Measurements from ENCODE around the gene SLX4IP. TPM values are rescaled to one million over a fixed set of nuclear protein-coding genes. Genes with fewer than 3 reads are reported as not detected.

The SLX4IP gene
- total RNA-seq, 1 experiment from 2014 or later = 7.4 TPM

DNA sequence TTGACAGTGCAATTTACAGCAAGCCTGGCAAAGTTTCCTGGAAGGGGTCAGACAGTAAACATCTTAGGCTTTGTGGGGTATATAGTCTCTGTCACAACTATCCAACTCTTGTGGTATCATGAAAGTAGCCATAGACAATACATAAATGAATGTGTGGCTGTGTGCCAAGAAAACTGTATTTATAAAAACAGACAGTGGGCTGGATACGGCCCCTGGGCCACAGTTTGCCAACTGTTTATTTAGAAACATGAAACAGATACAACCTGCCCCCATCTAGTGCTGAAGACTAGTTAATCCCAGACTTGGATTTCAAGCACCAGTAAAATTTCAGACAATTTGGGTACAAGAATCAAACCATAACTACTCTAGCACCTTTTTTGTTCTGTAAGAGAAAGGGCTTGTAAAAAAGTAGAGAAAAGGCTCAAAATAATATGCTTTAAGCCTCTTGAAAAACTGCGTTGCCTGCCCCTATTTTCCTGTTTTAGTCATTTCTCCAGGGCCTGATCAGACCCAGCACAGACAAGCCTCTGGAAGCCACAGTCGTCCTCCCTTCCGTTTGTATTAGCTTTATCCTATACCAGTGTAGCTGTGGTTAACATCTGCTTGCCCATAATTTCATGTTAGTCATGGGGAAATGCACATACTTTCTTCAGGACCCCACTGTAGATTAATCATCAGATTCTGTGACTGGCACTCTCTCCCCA lies 207.9 kb downstream of the SLX4IP start:
- ChIA-PET CTCF (no interaction called here), POLR2A (no interaction called here)
- Mint-ChIP-seq H3K4me1 (peaks cover 24% of the 10 kb centered on the region), H3K27ac (0 out of 2 replicates have a peak overlapping the region, but pooled peaks have one; percentile 12), H3K27me3 (ENCODE audit: low read depth) (no peaks in the 10 kb centered on the region), H3K9me3 (no peaks in the 10 kb centered on the region), H3K36me3 (peaks cover 93% of the 10 kb centered on the region), H3K4me3 (no peak overlapping the region)
- no peak for DNase-seq (ENCODE audit: low spot score)
- TF ChIP-seq FOXK1 (CRISPR knock-in tag; IDR thresholded peaks at IDR 0.05) (no peak), SMAD4 (CRISPR knock-in tag; IDR thresholded peaks at IDR 0.05) (no peak), TP53 (CRISPR knock-in tag; IDR thresholded peaks at IDR 0.05) (no peak), ZBTB21 (CRISPR knock-in tag; IDR thresholded peaks at IDR 0.05; ENCODE audit: borderline replicate concordance) (no peak), GRHL2 (CRISPR knock-in tag; IDR thresholded peaks at IDR 0.05; ENCODE audit: insufficient replicate concordance, severe bottlenecking) (no peak)
- TF ChIP-seq, protein P1, sequence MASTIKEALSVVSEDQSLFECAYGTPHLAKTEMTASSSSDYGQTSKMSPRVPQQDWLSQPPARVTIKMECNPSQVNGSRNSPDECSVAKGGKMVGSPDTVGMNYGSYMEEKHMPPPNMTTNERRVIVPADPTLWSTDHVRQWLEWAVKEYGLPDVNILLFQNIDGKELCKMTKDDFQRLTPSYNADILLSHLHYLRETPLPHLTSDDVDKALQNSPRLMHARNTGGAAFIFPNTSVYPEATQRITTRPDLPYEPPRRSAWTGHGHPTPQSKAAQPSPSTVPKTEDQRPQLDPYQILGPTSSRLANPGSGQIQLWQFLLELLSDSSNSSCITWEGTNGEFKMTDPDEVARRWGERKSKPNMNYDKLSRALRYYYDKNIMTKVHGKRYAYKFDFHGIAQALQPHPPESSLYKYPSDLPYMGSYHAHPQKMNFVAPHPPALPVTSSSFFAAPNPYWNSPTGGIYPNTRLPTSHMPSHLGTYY (CRISPR knock-in tag; IDR thresholded peaks at IDR 0.05) = no peak
- TF ChIP-seq, protein P2, sequence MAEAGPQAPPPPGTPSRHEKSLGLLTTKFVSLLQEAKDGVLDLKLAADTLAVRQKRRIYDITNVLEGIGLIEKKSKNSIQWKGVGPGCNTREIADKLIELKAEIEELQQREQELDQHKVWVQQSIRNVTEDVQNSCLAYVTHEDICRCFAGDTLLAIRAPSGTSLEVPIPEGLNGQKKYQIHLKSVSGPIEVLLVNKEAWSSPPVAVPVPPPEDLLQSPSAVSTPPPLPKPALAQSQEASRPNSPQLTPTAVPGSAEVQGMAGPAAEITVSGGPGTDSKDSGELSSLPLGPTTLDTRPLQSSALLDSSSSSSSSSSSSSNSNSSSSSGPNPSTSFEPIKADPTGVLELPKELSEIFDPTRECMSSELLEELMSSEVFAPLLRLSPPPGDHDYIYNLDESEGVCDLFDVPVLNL (CRISPR knock-in tag; IDR thresholded peaks at IDR 0.05; ENCODE audit: borderline replicate concordance, low read depth) = no peak
- TF ChIP-seq, protein P3, sequence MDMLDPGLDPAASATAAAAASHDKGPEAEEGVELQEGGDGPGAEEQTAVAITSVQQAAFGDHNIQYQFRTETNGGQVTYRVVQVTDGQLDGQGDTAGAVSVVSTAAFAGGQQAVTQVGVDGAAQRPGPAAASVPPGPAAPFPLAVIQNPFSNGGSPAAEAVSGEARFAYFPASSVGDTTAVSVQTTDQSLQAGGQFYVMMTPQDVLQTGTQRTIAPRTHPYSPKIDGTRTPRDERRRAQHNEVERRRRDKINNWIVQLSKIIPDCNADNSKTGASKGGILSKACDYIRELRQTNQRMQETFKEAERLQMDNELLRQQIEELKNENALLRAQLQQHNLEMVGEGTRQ (CRISPR knock-in tag; IDR thresholded peaks at IDR 0.05) = no peak
- TF ChIP-seq, protein P4, sequence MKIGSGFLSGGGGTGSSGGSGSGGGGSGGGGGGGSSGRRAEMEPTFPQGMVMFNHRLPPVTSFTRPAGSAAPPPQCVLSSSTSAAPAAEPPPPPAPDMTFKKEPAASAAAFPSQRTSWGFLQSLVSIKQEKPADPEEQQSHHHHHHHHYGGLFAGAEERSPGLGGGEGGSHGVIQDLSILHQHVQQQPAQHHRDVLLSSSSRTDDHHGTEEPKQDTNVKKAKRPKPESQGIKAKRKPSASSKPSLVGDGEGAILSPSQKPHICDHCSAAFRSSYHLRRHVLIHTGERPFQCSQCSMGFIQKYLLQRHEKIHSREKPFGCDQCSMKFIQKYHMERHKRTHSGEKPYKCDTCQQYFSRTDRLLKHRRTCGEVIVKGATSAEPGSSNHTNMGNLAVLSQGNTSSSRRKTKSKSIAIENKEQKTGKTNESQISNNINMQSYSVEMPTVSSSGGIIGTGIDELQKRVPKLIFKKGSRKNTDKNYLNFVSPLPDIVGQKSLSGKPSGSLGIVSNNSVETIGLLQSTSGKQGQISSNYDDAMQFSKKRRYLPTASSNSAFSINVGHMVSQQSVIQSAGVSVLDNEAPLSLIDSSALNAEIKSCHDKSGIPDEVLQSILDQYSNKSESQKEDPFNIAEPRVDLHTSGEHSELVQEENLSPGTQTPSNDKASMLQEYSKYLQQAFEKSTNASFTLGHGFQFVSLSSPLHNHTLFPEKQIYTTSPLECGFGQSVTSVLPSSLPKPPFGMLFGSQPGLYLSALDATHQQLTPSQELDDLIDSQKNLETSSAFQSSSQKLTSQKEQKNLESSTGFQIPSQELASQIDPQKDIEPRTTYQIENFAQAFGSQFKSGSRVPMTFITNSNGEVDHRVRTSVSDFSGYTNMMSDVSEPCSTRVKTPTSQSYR (CRISPR knock-in tag; IDR thresholded peaks at IDR 0.05) = no peak
- TF ChIP-seq, protein P5, sequence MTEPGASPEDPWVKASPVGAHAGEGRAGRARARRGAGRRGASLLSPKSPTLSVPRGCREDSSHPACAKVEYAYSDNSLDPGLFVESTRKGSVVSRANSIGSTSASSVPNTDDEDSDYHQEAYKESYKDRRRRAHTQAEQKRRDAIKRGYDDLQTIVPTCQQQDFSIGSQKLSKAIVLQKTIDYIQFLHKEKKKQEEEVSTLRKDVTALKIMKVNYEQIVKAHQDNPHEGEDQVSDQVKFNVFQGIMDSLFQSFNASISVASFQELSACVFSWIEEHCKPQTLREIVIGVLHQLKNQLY (CRISPR knock-in tag; IDR thresholded peaks at IDR 0.05) = no peak
- TF ChIP-seq, protein P6, sequence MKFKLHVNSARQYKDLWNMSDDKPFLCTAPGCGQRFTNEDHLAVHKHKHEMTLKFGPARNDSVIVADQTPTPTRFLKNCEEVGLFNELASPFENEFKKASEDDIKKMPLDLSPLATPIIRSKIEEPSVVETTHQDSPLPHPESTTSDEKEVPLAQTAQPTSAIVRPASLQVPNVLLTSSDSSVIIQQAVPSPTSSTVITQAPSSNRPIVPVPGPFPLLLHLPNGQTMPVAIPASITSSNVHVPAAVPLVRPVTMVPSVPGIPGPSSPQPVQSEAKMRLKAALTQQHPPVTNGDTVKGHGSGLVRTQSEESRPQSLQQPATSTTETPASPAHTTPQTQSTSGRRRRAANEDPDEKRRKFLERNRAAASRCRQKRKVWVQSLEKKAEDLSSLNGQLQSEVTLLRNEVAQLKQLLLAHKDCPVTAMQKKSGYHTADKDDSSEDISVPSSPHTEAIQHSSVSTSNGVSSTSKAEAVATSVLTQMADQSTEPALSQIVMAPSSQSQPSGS (CRISPR knock-in tag; IDR thresholded peaks at IDR 0.05; ENCODE audit: borderline replicate concordance, low read depth) = no peak
- ATAC-seq = no peak

DNA sequence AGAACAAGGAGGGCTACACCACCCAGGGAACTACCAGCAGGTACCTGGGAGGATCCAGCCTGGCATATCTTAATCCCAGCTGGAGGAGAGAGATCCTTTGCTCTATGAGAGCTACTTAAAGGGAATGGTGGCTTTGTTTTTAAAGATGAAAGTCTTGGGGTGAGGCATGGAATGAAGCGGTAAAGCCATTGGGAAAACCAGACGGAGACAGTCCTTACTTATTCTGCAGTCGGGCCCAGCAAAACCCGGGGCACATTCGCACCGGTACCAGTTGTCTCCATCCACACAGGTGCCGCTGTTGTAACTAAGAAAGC lies 208.4 kb downstream of the SLX4IP start:
- Mint-ChIP-seq H3K27me3 (ENCODE audit: low read depth) (no peaks in the 10 kb centered on the region), H3K4me3 (no peak overlapping the region), H3K27ac (0 out of 2 replicates have a peak overlapping the region, but pooled peaks have one; percentile 12), H3K9me3 (no peaks in the 10 kb centered on the region), H3K4me1 (peaks cover 24% of the 10 kb centered on the region), H3K36me3 (peaks cover 94% of the 10 kb centered on the region)
- ATAC-seq (no peak), DNase-seq (ENCODE audit: low spot score) (no peak)
- ChIA-PET POLR2A (no interaction called here), CTCF (no interaction called here)
- TF ChIP-seq FOXP1 (CRISPR knock-in tag; IDR thresholded peaks at IDR 0.05; ENCODE audit: borderline replicate concordance) = no peak
- TF ChIP-seq SMAD4 (CRISPR knock-in tag; IDR thresholded peaks at IDR 0.05) = no peak
- no peak for TF ChIP-seq TEAD4 (CRISPR knock-in tag; IDR thresholded peaks at IDR 0.05)
- no peak for TF ChIP-seq ZNF423 (CRISPR knock-in tag; IDR thresholded peaks at IDR 0.05)
- no peak for TF ChIP-seq ZNF138 (CRISPR knock-in tag; conservative IDR thresholded peaks at IDR 0.05)
- TF ChIP-seq TP53 (CRISPR knock-in tag; IDR thresholded peaks at IDR 0.05) = no peak

All from WTC11 (cell line).